HG02840 (cell line): Measurements from ENCODE around the gene INPPL1.
"Not testable (repeated sequence)": the region's sequence is repeated elsewhere in the genome, so short reads cannot be mapped to it uniquely, and the experiment has no call there.

Experiments
- ATAC-seq: cut with Tn5 transposase; IDR thresholded peaks from one replicate; pipeline ENCODE4 v1.9.1; 2021; ENCODE audit warnings: mild to moderate bottlenecking, moderate library complexity, moderate number of reproducible peaks; ENCODE audit not compliant: unreplicated experiment, low FRiP score

INPPL1 gene, protein sequence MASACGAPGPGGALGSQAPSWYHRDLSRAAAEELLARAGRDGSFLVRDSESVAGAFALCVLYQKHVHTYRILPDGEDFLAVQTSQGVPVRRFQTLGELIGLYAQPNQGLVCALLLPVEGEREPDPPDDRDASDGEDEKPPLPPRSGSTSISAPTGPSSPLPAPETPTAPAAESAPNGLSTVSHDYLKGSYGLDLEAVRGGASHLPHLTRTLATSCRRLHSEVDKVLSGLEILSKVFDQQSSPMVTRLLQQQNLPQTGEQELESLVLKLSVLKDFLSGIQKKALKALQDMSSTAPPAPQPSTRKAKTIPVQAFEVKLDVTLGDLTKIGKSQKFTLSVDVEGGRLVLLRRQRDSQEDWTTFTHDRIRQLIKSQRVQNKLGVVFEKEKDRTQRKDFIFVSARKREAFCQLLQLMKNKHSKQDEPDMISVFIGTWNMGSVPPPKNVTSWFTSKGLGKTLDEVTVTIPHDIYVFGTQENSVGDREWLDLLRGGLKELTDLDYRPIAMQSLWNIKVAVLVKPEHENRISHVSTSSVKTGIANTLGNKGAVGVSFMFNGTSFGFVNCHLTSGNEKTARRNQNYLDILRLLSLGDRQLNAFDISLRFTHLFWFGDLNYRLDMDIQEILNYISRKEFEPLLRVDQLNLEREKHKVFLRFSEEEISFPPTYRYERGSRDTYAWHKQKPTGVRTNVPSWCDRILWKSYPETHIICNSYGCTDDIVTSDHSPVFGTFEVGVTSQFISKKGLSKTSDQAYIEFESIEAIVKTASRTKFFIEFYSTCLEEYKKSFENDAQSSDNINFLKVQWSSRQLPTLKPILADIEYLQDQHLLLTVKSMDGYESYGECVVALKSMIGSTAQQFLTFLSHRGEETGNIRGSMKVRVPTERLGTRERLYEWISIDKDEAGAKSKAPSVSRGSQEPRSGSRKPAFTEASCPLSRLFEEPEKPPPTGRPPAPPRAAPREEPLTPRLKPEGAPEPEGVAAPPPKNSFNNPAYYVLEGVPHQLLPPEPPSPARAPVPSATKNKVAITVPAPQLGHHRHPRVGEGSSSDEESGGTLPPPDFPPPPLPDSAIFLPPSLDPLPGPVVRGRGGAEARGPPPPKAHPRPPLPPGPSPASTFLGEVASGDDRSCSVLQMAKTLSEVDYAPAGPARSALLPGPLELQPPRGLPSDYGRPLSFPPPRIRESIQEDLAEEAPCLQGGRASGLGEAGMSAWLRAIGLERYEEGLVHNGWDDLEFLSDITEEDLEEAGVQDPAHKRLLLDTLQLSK

DNA sequence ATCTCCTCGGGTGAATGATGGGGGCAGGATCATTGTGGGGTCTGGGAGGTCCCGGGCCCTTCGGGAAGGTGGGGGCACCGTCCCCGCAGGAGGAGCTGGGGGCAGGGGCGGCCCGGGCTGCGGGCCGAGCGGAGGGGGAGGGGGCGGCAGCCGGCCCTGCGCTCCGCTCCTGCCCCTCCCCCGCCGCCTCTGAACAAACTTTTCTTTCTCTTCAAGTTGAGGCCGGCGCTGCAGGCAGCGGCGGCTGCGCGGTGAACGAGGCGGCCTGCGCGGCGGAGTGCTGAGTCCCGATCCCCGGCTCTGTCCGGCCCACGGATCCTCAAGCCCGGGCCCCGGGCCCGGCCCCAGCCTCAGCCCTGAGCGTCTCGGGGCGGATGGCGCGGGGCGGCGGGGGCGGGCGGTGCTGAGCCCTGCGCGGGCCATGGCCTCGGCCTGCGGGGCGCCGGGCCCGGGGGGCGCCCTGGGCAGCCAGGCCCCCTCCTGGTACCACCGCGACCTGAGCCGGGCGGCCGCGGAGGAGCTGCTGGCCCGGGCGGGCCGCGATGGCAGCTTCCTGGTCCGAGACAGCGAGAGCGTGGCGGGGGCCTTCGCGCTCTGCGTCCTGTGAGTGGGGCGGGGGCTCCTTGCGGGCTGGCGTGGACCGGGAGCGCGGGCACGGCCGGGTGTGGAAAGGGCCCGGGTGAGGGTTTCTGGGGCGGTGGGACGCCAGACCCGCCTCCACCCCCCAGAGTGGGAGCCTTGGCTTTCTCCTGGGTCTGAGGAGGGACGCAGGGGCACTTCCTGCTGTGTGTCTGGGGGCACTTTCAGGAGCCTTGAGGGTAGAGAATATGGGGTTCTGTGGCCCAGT is at the start of gene INPPL1:
Gene INPPL1 (plus strand): TSS at position 204 of the 847 bp plus-strand sequence. CDS start 218 bp downstream, at position 422.
- ATAC-seq, result no peak

DNA sequence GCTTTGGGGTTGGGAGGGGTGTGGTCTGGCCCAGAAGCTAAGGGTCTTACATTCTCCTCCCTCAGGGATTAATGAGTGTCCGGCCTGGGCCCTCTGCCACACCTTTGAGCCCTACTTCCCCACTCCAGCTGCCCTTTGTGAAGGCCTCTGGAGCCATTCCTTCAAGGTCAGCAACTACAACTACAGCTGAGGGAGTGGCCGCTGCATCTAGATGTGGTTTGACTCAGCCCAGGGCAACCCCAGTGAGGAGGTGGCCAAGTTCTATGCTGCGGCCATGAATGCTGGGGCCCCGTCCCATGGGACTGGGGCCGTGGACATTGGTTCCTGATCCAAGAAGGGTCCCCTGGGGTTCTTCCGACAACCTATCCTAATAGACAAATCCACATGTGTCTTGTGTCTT is 46.9 kb upstream of the INPPL1 start:
- ATAC-seq, result no peak

DNA sequence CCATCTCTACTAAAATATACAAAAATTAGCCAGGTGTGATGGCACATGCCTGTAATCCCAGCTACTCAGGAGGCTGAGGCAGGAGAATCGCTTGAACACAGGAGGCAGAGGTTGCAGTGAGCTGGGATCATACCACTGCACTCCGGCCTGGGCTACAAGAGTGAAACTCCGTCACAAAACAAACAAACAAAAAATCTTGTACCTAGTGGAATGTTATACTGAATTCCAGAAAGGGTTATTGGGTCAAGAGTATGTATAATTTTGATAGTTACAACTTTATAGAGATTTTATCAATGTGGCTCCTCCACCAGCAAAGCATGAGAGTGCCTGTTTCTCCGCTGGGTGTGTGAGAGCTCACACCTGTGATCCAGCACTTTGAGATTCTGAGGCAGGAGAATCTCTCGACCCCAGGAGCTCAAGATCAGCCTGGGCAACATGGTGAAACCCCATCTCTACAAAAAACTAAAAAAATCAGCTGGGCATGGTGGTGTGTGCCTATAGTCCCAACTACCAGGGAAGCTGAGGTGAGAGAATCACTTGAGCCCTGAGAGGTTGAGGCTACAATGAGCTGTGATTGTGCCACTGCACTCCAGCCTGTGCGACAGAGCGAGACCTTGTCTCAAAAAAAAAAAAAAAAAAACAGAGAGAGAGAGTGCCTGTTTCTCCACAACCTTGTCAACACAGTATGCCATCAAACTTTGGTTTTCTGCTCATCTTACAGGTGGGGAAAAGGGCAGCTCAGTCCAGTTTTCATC is 45.3 kb upstream of the INPPL1 start:
- ATAC-seq, result no peak

DNA sequence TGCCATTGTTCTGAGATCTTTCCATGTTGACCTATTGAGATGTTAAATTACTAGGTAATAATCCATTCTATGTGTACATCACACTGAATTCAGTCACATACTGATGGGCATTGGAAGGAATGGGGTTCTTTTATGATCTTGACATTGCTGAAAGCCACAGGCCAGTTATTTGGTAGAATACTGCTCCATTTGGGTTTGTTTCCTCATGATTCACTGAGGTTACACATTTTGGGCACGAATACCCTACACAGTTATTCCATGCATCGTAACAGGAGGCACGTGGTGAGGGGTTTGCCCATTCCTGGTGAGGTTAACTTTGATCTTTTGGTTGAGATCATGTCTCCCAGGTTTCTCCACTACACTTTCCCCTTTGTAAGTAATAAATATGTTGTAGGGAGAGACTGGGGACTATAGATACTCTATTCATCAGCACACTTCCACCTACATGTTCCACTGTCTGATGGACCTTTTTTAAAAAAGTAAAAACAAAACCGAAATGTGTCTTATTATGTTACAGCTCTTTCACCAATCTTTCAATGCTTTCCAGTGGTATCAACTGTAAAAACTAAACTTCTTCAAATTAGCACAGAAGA is 44.7 kb upstream of the INPPL1 start:
- no peak for ATAC-seq

DNA sequence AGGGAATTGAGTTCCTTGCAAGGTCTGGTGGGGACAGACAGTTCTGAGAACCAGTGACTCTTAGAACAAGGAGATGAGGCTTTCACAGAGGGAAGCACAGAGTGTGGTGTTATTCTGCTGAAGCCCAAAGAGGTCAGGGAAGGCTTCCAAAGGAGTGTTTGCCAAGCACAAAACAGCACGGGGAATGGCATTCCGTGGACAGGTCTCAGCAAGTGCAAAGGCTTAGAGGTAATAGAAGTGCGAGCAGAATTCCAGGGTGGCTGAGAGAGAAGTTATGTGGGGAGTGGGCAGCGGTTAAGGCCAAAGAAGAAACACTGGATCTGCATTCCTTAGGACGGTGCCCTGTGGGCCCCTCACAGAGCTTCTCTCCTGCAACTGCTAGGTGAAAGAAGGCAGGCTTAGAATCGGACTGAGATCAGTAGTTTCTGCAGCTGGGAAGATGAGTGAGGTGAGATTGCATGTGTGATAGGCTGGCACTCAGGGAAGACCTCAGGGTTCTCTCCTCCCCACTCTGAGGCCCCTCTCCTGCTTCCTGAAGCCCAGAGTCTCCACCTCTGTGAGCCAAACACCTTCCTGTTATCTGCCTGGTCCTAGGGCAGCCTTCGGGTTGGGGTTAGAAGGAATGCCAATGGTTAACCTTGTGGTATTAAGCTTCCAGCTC is 43.5 kb upstream of the INPPL1 start:
- not testable (repeated sequence) for ATAC-seq

DNA sequence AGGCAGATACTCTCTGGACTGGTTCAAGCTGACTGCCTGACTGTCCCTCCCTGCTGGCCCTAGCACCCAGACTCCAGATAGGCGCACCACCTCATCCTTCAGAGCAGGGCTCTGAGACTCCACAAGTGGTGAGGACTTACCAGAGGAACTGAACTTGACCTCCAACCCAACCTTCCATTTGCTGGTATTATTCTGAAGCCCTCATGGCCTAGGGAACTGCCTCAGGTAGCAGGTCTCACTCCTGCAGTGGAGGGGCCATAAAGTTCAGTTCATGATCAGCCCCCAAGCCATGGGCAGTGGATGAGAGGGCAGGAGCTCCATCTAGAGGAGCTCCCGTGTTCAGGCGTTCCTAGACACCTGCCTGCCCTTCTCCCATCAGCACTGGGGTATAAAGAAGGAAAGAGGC is 43.0 kb upstream of the INPPL1 start:
- ATAC-seq, result not testable (repeated sequence)

DNA sequence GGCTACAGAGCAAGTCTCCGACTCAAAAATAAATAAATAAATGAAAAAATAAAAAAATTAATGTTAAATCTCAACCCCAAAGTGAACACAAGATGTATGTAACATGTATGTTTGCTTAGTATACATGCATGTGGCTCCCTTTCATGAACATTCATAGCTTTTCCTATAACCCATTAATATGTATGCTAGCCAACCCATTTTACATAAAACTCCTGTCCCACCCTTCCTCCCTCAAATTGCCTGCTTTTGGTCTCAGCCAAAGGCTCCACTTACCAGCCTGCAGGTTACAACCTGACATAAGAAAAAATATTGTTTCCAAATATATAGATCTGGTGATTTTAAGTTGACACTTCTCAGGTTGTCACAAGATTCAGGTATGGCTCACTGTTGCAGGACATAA is 36.3 kb upstream of the INPPL1 start:
- no peak for ATAC-seq

DNA sequence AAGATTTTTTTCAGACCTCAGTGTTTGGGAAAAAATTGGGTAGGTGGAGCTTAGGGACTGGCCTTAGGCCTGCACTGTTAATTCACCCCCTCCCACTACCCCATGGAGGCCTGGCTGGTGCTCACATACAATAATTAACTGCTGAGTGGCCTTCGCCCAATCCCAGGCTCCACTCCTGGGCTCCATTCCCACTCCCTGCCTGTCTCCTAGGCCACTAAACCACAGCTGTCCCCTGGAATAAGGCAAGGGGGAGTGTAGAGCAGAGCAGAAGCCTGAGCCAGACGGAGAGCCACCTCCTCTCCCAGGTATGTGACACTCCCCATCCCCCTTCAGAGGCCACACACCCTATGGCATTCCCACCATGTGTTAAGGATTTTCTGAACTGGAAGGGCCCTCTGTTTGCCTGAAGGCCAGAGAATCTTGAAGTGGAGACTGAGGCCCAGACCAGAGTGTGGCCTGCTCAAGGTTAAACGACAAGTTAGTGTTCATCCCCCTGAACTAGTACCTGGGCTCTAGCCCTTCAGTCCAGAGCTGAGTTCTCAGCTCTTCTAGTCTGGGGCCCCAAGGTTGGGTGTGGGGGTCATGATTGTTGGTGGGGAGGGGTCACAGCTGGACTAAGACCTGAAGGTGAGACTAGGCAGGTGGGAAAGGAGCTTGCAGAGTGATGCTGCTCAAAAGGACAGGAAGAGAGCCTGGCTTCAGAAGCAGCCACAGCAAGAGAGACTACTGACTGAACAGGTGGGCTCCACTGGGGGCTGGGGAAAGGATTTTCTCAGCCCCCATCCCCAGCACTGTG is 34.9 kb upstream of the INPPL1 start:
- ATAC-seq, result no peak

DNA sequence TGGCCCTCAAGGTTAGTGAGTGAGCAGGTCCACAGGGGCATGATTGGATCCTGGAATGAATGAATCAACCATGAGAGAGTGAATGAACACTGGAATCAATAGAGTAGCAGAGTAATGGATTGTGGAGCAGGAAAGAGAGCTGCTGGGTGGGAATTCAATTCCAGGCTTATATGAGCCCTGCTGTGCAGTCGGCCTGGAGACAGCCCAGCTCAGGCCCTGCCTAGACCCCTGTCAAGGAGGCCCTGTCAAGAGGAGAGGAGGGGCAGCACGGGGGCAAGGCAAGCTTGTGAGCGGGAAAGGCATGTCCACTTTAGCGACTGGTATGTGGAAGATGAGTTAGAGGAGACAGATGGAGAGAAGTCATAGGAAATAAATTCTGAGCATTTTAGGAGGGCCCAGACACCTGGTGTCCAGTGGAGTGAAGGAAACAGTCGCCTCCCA is 33.9 kb upstream of the INPPL1 start:
- no peak for ATAC-seq

DNA sequence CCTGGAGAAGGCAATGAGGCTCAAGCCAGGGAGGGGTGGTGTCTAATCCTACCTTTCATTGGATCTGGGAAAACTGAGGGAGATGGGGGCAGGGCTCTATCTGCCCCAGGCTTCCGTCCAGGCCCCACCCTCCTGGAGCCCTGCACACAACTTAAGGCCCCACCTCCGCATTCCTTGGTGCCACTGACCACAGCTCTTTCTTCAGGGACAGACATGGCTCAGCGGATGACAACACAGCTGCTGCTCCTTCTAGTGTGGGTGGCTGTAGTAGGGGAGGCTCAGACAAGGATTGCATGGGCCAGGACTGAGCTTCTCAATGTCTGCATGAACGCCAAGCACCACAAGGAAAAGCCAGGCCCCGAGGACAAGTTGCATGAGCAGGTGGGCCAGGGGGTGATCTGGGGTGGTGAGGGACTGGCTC is 32.6 kb upstream of the INPPL1 start, which contains the start of gene FOLR1:
Gene FOLR1 (plus strand): TSS at position 180 of the 421 bp plus-strand sequence. CDS start 34 bp downstream, at position 214.
- ATAC-seq, result no peak

DNA sequence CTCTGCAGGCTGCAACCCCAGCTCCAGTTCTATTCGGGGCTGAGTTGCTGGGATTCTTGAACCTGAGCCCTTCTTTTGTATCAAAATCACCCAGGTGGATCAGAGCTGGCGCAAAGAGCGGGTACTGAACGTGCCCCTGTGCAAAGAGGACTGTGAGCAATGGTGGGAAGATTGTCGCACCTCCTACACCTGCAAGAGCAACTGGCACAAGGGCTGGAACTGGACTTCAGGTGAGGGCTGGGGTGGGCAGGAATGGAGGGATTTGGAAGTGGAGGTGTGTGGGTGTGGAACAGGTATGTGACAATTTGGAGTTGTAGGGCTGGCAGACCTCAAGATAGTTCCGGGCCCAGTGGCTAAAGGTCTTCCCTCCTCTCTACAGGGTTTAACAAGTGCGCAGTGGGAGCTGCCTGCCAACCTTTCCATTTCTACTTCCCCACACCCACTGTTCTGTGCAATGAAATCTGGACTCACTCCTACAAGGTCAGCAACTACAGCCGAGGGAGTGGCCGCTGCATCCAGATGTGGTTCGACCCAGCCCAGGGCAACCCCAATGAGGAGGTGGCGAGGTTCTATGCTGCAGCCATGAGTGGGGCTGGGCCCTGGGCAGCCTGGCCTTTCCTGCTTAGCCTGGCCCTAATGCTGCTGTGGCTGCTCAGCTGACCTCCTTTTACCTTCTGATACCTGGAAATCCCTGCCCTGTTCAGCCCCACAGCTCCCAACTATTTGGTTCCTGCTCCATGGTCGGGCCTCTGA is 28.9 kb upstream of the INPPL1 start:
- no peak for ATAC-seq

DNA sequence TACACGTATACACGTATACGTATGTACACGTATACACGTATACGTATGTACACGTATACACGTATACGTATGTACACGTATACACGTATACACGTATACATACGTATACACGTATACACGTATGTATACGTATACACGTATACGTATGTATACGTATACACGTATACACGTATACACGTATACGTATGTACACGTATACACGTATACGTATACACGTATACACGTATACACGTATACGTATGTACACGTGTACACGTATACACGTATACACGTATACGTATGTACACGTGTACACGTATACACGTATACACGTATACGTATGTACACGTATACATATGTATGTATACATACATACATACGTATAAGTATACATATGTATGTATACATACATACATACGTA is 23.1 kb upstream of the INPPL1 start:
- not testable (repeated sequence) for ATAC-seq

DNA sequence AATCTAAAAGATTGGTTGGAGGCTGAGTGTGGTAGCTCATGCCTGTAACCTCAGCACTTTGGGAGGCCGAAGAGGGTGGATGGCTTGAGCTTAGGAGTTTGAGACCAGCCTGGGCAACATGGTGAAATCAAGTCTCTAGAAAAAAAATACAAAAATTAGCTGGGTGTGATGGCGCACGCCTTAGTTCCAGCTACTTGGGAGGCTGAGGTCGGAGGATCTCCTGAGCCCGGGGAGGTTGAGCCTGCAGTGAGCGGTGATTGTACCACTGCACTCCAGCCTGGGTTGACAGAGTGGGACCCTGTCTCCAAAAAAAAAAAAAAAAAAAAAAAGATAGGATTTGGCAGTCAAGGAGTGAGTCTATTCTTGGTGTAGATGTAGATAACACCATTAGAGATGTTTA is 22.0 kb upstream of the INPPL1 start:
- ATAC-seq, result no peak

DNA sequence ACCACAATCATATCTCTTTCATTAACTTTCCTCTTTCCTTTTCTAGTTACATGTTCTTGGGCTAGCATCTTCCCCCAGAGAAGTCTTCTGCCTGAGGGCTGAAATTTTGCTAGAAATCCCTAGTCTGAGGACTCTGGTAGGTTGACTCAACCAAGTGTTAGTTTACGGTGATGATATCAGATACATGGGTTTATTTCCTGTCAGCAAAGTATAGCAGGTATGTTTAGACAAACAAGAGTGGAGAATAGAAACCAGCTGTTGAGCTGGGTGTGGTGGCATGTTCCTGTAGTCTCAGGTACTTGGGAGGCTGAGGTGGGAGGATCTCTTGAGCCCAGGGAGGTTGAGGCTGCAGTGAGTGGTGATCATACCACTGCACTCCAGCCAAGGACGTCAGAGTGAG is 21.4 kb upstream of the INPPL1 start:
- no peak for ATAC-seq

DNA sequence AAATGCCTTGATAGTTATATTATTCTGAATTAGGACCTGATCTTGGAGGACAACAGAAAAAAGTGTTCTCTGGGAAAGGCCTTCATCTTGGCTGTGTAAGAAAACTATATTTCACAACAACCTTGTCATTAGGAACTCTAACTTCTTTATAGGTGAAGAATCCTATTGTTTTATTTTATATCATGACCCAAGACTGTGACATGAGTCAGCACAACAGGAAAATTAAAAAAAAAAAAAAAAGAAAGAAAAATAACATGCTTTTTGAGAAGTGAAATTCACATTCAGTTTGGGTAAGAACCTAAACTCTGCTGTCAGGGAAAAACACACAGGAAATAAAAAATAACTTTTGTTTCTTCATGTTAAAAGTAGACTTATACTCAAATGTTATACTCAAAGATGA is 19.7 kb upstream of the INPPL1 start:
- ATAC-seq, result no peak

DNA sequence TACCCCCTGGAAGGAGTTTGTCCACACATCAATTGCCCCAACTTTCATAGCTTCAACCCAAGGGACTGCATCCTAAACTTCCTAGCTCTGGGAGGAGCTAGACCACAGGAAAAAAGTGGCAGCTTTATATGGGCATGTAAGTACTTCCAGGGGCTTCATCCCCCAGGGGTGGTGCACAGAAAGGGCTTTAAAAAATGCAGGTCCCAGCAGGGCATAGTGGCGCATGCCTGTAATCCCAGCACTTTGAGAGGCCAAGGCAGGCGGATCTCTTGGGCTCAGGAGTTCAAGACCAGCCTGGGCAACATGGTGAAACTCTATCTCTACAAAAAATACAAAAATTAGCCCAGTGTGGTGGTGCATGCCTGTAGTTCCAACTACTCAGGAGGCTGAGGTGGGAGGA is 17.8 kb upstream of the INPPL1 start:
- not testable (repeated sequence) for ATAC-seq

DNA sequence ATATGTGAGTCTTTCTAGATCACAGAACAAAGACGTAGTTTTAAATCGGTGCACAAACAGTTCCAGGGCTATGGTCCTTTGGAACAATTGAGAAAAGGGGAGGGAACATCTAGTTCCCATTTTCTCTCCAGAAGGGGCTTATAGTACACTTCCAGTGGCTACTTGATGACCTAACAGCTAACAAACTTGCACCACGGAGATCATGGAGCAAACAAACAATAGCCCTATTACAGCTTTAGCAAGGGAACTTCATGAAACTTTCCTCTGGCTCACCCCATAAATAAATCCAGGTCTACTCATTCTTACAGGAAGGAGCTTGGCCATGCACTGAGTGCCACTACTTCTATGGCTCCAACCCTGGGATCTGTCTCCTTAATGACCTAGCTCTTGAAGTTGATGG is 16.3 kb upstream of the INPPL1 start:
- ATAC-seq, result no peak
